SHP77 (cell line): ENCODE measurements around the gene R3HDM1.
"Not testable (repeated sequence)": the region's sequence is repeated elsewhere in the genome, so short reads cannot be mapped to it uniquely, and the experiment has no call there.

Source experiments
- DNase-seq, 2 experiments: peaks; one replicate each; lab custom pipeline; 2025; lab: John Stamatoyannopoulos, UW

Gene R3HDM1

DNA sequence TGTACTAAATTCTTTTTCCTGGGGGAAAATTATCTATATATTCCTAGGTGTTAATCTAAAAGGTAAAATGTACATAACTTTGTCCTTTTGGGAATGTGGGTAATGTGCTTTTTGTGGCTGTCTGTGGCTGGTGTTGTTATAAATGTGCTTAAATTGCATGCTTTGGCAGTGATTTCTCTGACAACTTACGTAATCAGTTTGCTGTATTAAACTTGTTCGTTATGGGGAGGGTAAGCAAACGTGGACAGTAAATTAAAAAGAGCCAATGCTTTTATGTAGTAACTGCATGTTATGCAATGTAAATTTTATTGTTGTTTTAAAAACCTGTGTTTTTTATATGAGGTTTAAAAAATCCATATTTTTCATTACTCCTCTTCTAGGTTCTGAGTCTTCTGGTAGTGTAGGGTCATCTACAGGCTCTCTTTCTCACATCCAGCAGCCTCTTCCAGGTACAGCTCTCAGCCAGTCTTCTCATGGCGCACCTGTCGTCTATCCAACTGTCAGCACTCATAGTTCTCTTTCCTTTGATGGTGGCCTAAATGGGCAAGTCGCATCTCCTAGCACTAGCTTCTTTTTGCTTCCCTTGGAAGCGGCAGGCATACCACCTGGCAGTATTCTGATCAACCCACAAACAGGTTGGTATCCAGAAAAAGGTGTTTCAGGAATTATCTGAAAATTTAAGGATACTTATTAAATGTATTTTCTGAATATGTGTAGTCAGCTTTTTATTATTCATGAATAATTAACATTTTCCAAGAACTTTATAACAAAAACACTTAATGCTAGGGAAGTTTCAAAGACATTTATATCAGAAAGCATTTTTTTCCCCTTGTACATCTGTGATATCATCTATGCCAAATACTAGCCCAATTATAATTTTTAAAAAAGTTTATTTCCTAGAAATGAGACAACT is 110.1 kb downstream of the R3HDM1 start:
- DNase-seq, result no peak

DNA sequence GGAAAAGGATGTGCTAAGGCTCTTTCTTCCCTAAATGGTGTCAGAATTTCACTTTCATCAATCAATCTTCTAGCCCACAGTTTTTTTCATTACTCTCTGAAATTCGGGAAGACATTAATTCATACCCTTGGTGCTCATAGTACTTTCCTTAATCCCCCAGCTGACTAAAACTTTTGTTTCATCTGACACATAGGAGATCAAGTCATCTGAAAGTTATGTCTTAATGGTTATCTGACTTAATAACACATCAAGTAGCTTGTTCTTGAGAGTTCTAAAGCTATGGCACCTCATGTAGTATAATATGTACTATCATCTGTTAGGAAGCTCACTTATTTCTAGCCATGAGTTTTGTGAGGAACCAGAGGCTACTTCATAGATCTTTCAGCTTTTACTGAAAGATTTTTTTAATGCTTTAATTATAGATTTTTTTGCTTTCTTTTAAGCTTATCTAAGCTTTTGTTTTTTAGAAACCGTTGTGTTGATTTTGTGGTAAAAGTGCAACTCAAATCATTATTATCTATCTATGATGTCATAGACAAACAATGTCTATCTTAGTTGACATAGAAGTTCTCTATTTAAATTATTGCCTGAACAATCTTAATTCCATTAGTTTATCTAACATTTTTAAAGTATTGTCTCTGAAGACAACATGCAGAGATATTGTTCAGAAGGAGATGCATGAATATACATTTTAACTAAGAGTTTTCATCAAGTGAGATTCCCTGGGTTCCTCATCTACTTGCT is 116.7 kb downstream of the R3HDM1 start:
- DNase-seq, result no peak

DNA sequence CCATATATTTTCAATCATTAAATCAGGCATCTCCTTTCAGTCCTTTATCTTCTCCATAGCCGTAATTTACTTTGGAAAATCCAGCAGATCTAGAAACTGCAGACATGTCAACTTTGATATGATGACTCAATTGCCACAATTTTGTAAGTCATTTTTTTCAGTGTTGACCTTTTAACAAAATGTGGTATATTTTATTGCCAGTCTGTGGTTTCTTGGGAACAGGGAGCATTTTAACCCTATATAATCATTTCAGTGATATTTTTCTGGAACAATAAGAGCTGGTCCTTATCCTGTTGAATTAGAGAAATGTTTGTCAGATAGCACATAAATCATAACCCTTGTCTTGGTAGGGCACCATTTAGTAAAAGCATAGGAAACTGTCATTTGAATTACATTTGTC is 119.4 kb downstream of the R3HDM1 start:
- no peak for DNase-seq

GRCh38 chr2:135651717-135652116 is 120.4 kb downstream of the R3HDM1 start:
- no peak for DNase-seq

DNA sequence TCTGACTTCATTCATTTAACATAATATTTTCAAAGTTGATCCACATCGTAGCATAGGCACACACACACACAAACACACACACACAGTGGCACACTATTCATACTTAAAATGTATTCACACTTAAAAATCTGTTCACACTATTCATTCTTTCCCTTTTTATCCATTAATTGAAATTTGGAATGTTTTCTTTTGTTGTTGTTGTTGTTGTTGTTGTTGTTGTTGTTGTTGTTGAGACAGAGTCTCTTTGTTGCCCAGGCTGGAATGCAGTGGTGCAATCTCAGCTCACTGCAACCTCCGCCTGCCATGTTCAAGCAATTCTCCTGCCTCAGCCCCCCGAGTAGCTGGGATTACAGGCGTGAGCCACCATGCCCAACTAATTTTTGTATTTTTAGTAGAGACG is 123.0 kb downstream of the R3HDM1 start:
- not testable (repeated sequence) for DNase-seq

DNA sequence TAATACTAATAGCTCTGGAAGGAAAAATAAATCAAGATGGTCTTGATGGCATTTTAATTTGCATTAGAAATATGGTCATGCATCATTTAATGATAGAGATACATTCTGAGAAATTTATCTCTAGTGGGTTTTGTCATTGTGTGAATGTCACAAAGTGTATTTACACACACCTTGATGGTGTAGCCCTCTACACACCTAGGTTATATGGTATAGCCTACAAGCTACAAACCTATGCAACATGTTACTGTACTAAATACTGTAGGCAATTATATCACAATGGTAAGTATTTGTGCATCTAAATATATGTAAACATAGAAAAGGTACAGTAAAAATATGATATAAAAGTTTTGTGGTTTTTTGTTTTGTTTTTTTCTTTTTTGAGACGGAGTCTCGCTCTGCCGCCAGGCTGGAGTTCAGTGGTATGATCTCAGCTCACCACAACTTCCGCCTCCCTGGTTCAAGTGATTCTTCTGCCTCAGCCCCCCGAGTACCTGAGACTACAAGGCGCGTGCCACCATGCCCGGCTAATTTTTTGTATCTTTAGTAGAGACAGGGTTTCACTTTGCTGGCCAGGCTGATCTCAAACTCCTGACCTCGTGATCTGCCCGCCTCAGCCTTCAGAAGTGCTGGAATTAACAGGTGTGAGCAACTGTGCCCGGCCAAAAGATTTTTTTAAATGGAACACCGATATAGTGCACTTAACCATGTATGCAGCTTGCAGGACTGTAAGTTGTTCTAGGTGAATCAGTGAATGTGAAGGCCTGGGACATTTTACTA is 126.7 kb downstream of the R3HDM1 start:
- no peak for DNase-seq

DNA sequence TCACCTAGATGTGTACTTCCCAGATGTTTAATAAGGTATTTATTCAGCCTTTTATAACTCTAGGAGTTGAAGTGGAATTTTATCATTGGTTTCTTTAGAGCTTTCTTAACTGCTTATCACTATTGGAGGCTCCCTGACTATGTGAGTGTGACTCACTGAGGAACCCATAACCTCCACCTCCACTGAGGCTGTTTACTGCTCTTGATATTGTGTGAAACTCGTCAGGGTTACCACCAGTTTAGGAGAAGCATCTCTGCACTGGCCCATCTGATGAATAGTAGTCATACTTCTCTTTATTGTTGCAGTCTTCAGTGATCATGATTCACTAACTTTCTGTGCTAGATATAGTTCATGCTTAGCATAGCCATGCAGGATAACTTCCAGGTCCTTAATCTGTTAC is 130.8 kb downstream of the R3HDM1 start:
- DNase-seq, result no peak

GRCh38 chr2:135663148-135663700 is 131.9 kb downstream of the R3HDM1 start:
- no peak for DNase-seq

DNA sequence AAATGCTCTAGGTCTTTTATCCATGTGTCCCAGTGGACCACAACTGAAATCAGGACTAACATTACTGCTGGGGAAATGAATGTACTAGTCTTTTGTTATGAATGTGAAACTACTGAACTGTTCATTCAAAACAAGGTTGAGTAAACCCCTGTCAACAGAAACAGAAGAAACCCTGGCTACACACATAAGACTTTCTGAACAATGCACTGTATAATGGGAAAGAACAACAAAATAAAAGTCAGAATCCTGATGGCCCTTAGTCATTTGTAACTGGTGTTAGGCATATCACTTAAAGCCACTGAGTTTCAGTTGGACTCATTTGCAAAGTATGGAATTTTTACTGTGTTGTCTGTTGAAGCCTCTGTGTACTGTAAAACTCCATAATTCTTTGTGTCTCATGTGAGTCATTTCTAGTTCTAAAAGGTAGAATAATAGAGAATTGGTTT is 133.4 kb downstream of the R3HDM1 start:
- no peak for DNase-seq

DNA sequence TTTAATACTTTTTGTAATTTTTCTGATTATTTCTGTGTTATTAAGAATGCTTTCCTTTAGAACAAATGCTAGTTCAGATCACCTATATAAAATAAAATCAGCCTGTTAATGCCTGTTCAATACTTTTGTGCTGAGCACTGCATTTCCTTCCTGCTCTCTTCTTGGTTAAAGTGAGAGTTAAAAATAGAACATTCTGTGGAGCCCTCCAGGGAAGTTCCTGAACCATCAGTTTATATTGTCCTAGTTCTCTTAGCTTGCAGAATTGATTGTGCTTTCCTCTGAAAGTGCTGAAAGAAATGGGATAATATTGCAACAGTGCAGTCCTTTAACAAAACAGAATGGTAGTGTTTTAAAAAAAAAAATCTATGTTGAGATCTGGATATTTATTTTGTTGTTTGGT is 135.8 kb downstream of the R3HDM1 start:
- DNase-seq, result no peak

DNA sequence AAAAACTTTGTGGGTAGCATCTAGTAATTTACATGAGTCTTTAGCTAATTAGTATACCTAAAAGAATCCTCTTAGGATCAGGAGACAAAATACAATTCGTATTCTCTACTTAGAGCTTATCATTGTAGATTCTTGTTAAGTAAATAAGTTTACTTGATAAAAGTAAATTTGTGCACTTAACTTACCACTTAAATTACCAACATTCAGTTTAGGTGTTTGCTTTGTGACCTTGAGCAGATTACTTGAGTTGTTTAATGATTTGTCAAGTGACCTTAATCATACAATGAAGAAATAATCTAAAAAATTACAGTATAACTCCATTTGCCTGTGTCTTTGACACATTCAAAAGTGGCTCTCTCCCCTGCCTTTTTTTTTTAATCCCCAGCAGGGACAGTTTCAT is 143.2 kb downstream of the R3HDM1 start:
- no peak for DNase-seq

DNA sequence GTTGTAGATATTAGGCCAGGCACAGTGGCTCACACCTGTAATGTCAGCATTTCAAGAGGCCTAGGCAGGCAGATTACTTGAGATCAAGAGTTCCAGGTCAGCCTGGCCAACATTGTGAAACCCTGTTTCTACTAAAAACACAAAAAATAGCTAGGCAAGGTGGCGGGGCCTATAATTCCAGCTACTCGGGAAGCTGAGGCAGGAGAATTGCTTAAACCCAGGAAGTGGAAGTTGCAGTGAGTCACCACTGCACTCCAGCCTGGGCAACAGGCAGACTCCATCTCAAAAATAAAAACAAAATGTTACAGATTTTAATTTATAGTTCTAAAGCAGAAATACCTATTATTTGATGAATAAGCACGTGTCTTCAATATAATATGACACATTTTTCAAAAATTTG is 144.7 kb downstream of the R3HDM1 start:
- DNase-seq, result no peak

GRCh38 chr2:135679125-135679524 is 147.8 kb downstream of the R3HDM1 start:
- no peak for DNase-seq

GRCh38 chr2:135685361-135685760 is 154.1 kb downstream of the R3HDM1 start:
- no peak for DNase-seq

- no peak for DNase-seq
These were observed 157.7 kb downstream of the R3HDM1 start for GRCh38 chr2:135688978-135689377.

GRCh38 chr2:135689679-135690078 is 158.4 kb downstream of the R3HDM1 start:
- DNase-seq, result no peak

GRCh38 chr2:135694711-135695110 is 163.4 kb downstream of the R3HDM1 start:
- no peak for DNase-seq

GRCh38 chr2:135698838-135699237 is 167.6 kb downstream of the R3HDM1 start:
- DNase-seq, result no peak

DNA sequence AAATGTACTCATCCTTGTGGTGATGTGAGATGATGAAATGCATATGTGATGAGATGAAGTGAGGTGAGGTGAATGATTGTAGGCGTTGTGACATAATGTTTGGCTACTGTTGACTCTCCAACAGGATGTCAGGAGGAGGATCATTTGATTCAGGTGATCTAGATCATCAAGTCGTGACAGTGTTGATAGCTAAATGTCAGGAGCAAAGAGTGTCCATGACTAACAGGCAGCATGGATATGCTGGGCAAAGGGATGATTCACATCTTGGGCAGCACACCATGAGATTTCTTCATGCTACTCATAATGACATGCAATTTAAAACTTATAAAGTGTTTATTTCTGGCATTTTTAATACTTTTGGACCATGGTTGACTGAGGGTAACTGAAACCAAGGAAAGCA is 170.2 kb downstream of the R3HDM1 start:
- DNase-seq, result no peak

DNA sequence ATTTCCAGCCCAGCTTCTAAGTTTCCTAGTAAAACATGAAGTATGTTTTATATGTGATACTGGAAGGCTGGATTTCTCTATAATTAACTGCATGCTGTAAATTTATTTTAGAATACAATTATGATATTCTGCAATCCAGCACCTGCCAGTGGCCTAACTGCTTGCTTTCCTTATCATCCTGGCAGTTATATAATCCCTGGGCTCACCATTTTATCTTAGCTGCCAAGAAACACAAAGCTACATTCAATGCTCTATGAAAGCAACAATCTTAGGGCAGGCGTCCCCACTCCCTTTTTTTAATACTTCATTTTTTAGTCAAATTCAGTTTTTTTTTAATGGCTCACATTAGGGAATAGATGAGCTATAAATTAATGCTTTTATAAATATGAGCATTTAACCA is 172.0 kb downstream of the R3HDM1 start:
- DNase-seq, result no peak

DNA sequence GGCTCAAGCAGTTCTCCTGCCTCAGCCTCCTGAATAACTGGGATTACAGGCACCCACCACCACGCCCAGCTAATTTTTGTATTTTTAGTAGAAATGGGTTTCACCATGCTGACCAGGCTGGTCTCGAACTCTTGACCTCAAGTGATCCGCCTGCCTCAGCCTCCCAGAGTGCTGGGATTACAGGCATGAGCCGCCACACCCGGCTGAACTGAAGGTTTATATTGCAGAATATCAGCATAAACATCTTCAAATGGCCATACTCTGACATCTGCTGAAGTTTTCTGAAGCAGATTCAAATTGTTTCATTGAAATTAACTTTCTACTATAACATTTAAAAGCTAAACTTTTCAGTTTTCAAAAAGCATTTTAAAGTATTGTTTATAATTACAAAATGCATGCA is 172.8 kb downstream of the R3HDM1 start:
- not testable (repeated sequence) for DNase-seq

DNA sequence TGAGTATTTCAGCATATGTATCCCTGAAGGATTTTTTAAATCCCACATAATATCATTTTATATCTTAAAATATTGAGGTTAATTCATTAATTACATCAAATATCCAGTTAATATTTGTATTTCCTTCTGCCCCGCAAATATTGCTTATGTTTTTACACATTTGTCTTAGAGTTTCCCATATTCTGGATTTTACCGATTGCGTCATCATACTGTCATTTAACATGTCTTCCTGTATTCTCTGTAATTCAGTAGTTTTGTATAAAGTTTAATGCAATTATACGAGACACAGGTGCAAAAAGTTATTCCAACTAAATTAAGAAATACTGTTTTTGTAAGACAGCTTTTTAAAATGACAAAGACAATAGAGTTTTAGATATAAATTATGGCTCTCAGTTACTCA is 176.9 kb downstream of the R3HDM1 start:
- DNase-seq, result no peak
